Measurements from ENCODE around the gene HSF2BP. TPM values are rescaled to one million over a fixed set of nuclear protein-coding genes. Genes with fewer than 3 reads are reported as not detected.

Gene HSF2BP
- total RNA-seq, 6 donors from 2014 or later = 0.40 to 0.91 (median 0.45) TPM; not detected in 2

DNA sequence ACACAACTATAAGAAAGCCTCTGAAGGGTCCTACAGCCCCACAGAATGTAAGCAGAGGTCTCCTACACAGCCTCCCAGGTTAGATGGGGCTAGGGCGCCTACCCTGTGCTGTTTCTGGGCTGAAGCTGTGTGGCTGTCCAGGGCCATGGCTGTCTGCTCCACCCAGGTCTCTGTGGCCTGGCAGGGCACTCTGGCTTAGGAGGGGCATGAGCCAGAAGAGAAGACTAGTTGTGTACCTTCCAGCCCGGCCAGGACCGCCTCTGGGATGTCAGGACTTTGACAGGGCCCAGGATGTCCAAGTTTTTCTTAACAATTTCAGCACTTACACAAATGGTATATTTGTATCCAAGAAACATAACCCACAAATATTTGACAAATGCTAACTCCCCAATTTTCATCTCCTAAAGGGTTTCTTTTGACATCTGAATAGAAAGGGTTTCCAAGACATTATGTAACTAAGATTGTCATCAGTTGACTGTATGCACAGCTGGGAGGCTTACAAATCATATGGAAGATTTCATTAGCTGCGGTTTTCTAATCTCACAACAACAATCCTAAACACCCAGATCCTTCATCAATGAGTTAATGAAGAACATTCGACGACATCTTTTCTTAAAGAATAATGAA, 80.5 kb downstream of the HSF2BP start:
- WGBS, 2 donors = 74 to 75% methylated on average over 6 of the region's 6 CpGs
- Histone ChIP-seq H3K27ac (no peak overlapping the region), H3K4me3 (no peak overlapping the region), H3K4me1 (peaks cover 3 to 9% (median 7%) of the 10 kb centered on the region in 4 donors), H3K9me3 (no peaks in the 10 kb centered on the region), H3K36me3 (no peaks in the 10 kb centered on the region), H3K27me3 (no peaks in the 10 kb centered on the region)
- DNase-seq (no peak), ATAC-seq (ENCODE audit: low FRiP score in 2 of 2) (peak; percentile 54 to 66)
- TF ChIP-seq, protein P1, sequence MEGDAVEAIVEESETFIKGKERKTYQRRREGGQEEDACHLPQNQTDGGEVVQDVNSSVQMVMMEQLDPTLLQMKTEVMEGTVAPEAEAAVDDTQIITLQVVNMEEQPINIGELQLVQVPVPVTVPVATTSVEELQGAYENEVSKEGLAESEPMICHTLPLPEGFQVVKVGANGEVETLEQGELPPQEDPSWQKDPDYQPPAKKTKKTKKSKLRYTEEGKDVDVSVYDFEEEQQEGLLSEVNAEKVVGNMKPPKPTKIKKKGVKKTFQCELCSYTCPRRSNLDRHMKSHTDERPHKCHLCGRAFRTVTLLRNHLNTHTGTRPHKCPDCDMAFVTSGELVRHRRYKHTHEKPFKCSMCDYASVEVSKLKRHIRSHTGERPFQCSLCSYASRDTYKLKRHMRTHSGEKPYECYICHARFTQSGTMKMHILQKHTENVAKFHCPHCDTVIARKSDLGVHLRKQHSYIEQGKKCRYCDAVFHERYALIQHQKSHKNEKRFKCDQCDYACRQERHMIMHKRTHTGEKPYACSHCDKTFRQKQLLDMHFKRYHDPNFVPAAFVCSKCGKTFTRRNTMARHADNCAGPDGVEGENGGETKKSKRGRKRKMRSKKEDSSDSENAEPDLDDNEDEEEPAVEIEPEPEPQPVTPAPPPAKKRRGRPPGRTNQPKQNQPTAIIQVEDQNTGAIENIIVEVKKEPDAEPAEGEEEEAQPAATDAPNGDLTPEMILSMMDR (IDR thresholded peaks at IDR 0.05) = no peak
- no peak for TF ChIP-seq POLR2A (IDR thresholded peaks at IDR 0.05)
- TF ChIP-seq POLR2AphosphoS5 (IDR thresholded peaks at IDR 0.05) = no peak
- no peak for TF ChIP-seq EP300 (IDR thresholded peaks at IDR 0.05)

GRCh38 chr21:43575473-43575844, 83.8 kb downstream of the HSF2BP start:
- no peaks in the 10 kb centered on the region for H3K9me3 ChIP-seq
- no peak overlapping the region for H3K4me3 ChIP-seq
- no peak for DNase-seq
- peak in 1 of 2 donors; percentile 44 for ATAC-seq (ENCODE audit: low FRiP score in 2 of 2)
- peak overlapping the region in 3 of 4 donors; percentile 36 to 72 (median 41) for H3K27ac ChIP-seq
- TF ChIP-seq, protein P1 (IDR thresholded peaks at IDR 0.05) = no peak
- TF ChIP-seq POLR2AphosphoS5 (IDR thresholded peaks at IDR 0.05) = no peak
- TF ChIP-seq EP300 (IDR thresholded peaks at IDR 0.05) = no peak
- no peak for TF ChIP-seq POLR2A (IDR thresholded peaks at IDR 0.05)
- H3K27me3 ChIP-seq = no peaks in the 10 kb centered on the region
- H3K4me1 ChIP-seq = peaks cover 3 to 9% (median 7%) of the 10 kb centered on the region in 4 donors
- no peaks in the 10 kb centered on the region for H3K36me3 ChIP-seq
- 54 to 57% methylated on average over 3 of the region's 3 CpGs for WGBS, 2 donors

- no peaks in the 10 kb centered on the region for H3K36me3 ChIP-seq
- peaks cover 3 to 9% (median 7%) of the 10 kb centered on the region in 4 donors for H3K4me1 ChIP-seq
- TF ChIP-seq, protein P1 (IDR thresholded peaks at IDR 0.05) = no peak
- peak in 1 of 4 donors; percentile 33 for TF ChIP-seq POLR2A (IDR thresholded peaks at IDR 0.05)
- H3K9me3 ChIP-seq = no peaks in the 10 kb centered on the region
- H3K4me3 ChIP-seq = no peak overlapping the region
- peak; percentile 15 to 69 for ATAC-seq (ENCODE audit: low FRiP score in 2 of 2)
- H3K27me3 ChIP-seq = no peaks in the 10 kb centered on the region
- DNase-seq = peak; percentile 43 to 52
- peak overlapping the region; percentile 36 to 72 (median 45) for H3K27ac ChIP-seq
- WGBS, 2 donors = 59 to 74% methylated on average over 13 to 19 of the region's 19 CpGs
Observed at GRCh38 chr21:43574741-43575472, 84.4 kb downstream of the HSF2BP start.

GRCh38 chr21:43573921-43574320, 85.4 kb downstream of the HSF2BP start:
- WGBS, 2 donors = 92 to 94% methylated on average over 5 to 7 of the region's 7 CpGs
- no peak for DNase-seq
- H3K27ac ChIP-seq = no peak overlapping the region

More at GRCh38 chr21:43573921-43574320, 85.4 kb downstream of the HSF2BP start:
- H3K4me1 ChIP-seq = peaks cover 3 to 9% (median 7%) of the 10 kb centered on the region in 4 donors
- no peak overlapping the region for H3K4me3 ChIP-seq
- H3K27me3 ChIP-seq = no peaks in the 10 kb centered on the region
- H3K36me3 ChIP-seq = no peaks in the 10 kb centered on the region
- H3K9me3 ChIP-seq = no peaks in the 10 kb centered on the region
- TF ChIP-seq, protein P1 (IDR thresholded peaks at IDR 0.05) = no peak
- TF ChIP-seq POLR2AphosphoS5 (IDR thresholded peaks at IDR 0.05) (no peak), EP300 (IDR thresholded peaks at IDR 0.05) (no peak), POLR2A (IDR thresholded peaks at IDR 0.05) (no peak)
- ATAC-seq (ENCODE audit: low FRiP score in 2 of 2) = no peak

Measured in upper lobe of left lung (tissue), 6 donors.